ES-I3 (cell line): ENCODE measurements around the gene GNG12.

Experiments
- H3K36me3 ChIP-seq: 2 replicates; pipeline ENCODE4 v1.6.1; 2013; ENCODE audit warnings: mild to moderate bottlenecking, low read length, control low read depth, moderate library complexity; ENCODE audit not compliant: insufficient read depth
- H3K4me1 ChIP-seq: 2 replicates; pipeline ENCODE4 v1.6.1; 2013; ENCODE audit warnings: mild to moderate bottlenecking, control low read depth, low read length; ENCODE audit not compliant: insufficient read depth
- H3K9ac ChIP-seq: 2 replicates; pipeline ENCODE4 v1.6.1; 2013; ENCODE audit warnings: low read depth, mild to moderate bottlenecking, low read length, moderate library complexity
- H3K9me3 ChIP-seq: 2 replicates; pipeline ENCODE4 v1.6.1; 2013; ENCODE audit warnings: mild to moderate bottlenecking, low read length, moderate library complexity; ENCODE audit not compliant: control insufficient read depth, insufficient read depth

Gene GNG12

GRCh38 chr1:67769633-67770256 lies 63.5 kb downstream of the GNG12 start:
- H3K4me1 ChIP-seq, result peaks cover 8% of the 10 kb centered on the region; the same call in 1 of the 2 replicates
- H3K9ac ChIP-seq, result no peak overlapping the region
- H3K9me3 ChIP-seq, result no peaks in the 10 kb centered on the region
- H3K36me3 ChIP-seq, result no peaks in the 10 kb centered on the region

DNA sequence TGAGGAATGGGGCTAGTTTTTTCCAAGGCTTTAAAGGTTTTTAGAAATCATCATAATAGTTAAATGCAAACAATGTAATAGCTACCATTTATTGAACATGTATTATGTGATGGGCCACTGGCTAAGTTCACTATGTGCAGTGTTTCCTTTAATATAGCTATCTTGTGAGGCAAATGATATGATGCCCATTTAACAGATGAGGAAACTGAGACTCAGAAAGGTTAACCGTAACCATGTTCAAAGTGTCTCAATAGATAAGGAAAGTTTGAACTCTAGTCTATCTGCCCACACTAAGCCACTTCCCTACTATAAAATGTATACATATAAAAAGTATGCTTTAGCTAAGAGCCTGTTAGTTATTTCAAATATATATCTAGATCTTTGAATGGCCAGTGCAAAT lies 64.8 kb downstream of the GNG12 start:
- H3K9ac ChIP-seq, result no peak overlapping the region
- peaks cover 8% of the 10 kb centered on the region; the same call in 1 of the 2 replicates for H3K4me1 ChIP-seq
- no peaks in the 10 kb centered on the region for H3K36me3 ChIP-seq
- no peaks in the 10 kb centered on the region for H3K9me3 ChIP-seq

- Histone ChIP-seq H3K4me1 (peaks cover 8% of the 10 kb centered on the region; the same call in 1 of the 2 replicates), H3K9me3 (no peaks in the 10 kb centered on the region), H3K36me3 (no peaks in the 10 kb centered on the region), H3K9ac (no peak overlapping the region)
Observed at GRCh38 chr1:67767103-67767782, 66.0 kb downstream of the GNG12 start.

- Histone ChIP-seq H3K36me3 (no peaks in the 10 kb centered on the region), H3K4me1 (peaks cover 8% of the 10 kb centered on the region; the same call in 1 of the 2 replicates), H3K9me3 (no peaks in the 10 kb centered on the region), H3K9ac (peak overlapping the region; percentile 46; the same call in 1 of the 2 replicates)
Observed at GRCh38 chr1:67766141-67766978, 66.9 kb downstream of the GNG12 start.

GRCh38 chr1:67764633-67765032 lies 68.6 kb downstream of the GNG12 start:
- H3K9me3 ChIP-seq, result no peaks in the 10 kb centered on the region
- H3K36me3 ChIP-seq, result no peaks in the 10 kb centered on the region
- peaks cover 8% of the 10 kb centered on the region; the same call in 1 of the 2 replicates for H3K4me1 ChIP-seq
- H3K9ac ChIP-seq, result no peak overlapping the region

GRCh38 chr1:67761730-67762129 lies 71.5 kb downstream of the GNG12 start:
- H3K9me3 ChIP-seq, result no peaks in the 10 kb centered on the region
- no peaks in the 10 kb centered on the region for H3K36me3 ChIP-seq
- peaks cover 2% of the 10 kb centered on the region; the same call in 1 of the 2 replicates for H3K4me1 ChIP-seq
- no peak overlapping the region for H3K9ac ChIP-seq

DNA sequence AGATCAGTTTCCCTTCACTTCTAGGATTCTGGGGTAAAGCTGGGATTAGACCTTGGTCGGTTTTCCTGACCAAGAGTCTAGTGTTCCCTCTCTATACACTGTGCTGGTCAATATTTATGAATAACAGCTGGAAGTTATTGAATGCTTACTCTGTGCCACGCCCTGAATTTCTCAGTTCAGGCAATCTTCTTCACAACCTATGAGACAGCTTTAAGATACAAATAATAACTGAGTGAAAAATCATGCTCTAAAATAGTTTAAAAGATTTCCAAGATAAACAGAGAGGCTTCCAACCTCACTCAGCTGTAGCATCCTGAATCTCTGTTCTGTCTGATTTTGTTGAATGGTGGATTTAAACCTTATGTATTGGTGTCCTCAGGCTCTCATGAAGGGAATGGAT lies 72.2 kb downstream of the GNG12 start:
- H3K9ac ChIP-seq, result no peak overlapping the region
- no peaks in the 10 kb centered on the region for H3K4me1 ChIP-seq

DNA sequence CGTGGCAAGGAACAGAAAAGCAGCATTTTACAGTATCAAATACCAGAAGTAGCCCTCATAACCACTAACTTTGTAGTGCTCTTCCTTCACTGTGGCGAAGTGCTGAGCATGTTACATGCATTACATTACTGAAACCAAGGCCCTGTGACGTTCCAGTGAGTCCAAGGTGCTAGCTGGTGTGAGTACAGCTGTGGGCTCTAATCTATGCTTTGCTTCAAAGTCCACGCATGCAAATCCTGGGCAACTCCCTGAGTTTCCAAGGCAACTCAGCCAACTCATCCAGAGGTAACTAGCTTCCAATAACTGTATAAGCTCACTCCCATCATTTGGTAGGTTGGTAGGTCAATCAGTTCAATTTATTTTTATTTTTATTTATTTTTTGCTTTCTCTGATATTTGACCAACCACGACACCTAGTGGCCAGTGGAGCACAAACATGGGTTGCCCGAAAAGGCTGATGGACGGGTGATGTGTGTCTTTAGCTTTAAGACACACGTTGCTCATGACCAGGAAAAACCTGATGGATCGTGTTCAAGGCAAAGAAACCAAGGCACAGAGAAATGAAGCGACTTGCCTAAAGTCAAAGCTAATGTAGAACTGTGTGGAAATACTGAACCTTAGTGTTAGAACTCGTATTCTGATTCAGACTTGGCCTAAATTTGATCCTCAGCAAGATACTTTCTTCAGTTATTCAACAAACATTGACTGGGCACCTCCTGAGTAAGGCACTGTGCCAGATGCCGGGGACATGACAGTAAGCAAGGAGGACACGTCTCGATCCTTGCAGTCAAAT lies 73.0 kb downstream of the GNG12 start:
- no peak overlapping the region for H3K9ac ChIP-seq
- no peaks in the 10 kb centered on the region for H3K9me3 ChIP-seq
- no peaks in the 10 kb centered on the region for H3K36me3 ChIP-seq
- no peaks in the 10 kb centered on the region for H3K4me1 ChIP-seq

More for the DNA sequence above, 72.2 kb downstream of the GNG12 start:
- no peaks in the 10 kb centered on the region for H3K36me3 ChIP-seq
- no peaks in the 10 kb centered on the region for H3K9me3 ChIP-seq

DNA sequence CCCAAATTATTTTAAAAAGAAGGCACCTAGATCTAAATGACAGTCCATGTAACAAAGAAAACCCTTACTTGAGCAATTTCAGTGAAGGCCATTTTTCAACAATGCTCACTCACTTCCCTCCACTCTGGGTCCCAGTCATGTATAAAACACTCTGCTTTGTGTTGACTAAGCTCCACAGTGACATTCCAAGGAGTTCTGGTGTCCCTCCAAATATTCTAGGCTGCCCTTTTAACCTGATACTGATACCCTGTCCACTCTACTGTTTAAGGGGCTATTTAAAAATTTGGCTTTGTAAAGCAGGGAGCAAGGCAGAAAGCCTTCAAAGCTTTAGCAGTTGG lies 73.6 kb downstream of the GNG12 start:
- no peak overlapping the region for H3K9ac ChIP-seq
- no peaks in the 10 kb centered on the region for H3K9me3 ChIP-seq
- H3K4me1 ChIP-seq, result no peaks in the 10 kb centered on the region
- no peaks in the 10 kb centered on the region for H3K36me3 ChIP-seq

- Histone ChIP-seq H3K9me3 (no peaks in the 10 kb centered on the region), H3K9ac (no peak overlapping the region), H3K36me3 (no peaks in the 10 kb centered on the region), H3K4me1 (no peaks in the 10 kb centered on the region)
Observed at GRCh38 chr1:67759066-67759465, 74.2 kb downstream of the GNG12 start.

DNA sequence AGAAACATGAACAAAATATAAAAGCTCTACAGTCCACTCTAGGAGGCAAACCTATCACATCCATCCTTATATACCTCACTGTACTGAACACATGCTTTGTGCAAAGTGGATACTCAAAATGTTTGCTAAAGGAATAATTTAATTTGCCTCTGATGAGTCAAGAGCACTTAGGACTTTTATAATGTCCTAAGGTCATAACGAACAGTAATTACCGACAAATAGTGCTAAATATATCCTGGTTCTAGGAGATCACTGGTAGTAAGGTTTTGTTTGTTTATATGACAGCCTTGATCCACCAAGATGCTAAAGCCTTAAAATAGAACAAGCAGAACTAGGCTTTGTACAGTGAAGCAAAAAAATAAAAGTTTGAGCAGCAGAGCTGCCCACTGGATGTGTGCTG lies 77.6 kb downstream of the GNG12 start:
- no peaks in the 10 kb centered on the region for H3K9me3 ChIP-seq
- H3K9ac ChIP-seq, result no peak overlapping the region
- peaks cover 17% of the 10 kb centered on the region for H3K4me1 ChIP-seq
- H3K36me3 ChIP-seq, result no peaks in the 10 kb centered on the region

GRCh38 chr1:67755160-67755559 lies 78.1 kb downstream of the GNG12 start:
- Histone ChIP-seq H3K9ac (no peak overlapping the region), H3K36me3 (no peaks in the 10 kb centered on the region), H3K4me1 (peaks cover 22% of the 10 kb centered on the region), H3K9me3 (no peaks in the 10 kb centered on the region)

- Histone ChIP-seq H3K4me1 (peaks cover 28% of the 10 kb centered on the region), H3K9me3 (no peaks in the 10 kb centered on the region), H3K36me3 (no peaks in the 10 kb centered on the region), H3K9ac (no peak overlapping the region)
Observed at GRCh38 chr1:67754526-67754920, 78.7 kb downstream of the GNG12 start.
